ENCODE results near the gene ZNF423. TPM values are rescaled to one million over a fixed set of nuclear protein-coding genes. Genes with fewer than 3 reads are reported as not detected.

The ZNF423 gene
- polyA plus RNA-seq, 1 experiment = 0.11 TPM

DNA sequence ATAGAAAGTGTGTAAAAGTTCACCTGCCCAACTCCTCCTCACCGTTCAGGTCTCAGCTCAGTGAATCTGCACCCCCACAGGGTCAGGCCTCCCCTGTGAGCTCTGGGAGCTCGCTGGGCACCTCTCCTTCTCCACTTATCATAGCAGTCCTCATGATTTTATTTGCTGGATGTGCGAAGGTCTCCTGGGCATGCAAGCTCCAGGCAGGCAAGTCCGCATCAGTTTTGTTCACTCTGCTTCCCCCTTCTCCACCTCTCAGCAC, 112.8 kb downstream of the ZNF423 start:
- peaks cover 3% of the 10 kb centered on the region for H3K27me3 ChIP-seq (ENCODE audit: control insufficient read depth, insufficient read depth, low read length)
- H3K27ac ChIP-seq (ENCODE audit: low read depth, low read length) = no peak overlapping the region
- H3K9me3 ChIP-seq (ENCODE audit: control insufficient read depth, insufficient read depth, low read length) = no peaks in the 10 kb centered on the region
- TF ChIP-seq, protein P1, sequence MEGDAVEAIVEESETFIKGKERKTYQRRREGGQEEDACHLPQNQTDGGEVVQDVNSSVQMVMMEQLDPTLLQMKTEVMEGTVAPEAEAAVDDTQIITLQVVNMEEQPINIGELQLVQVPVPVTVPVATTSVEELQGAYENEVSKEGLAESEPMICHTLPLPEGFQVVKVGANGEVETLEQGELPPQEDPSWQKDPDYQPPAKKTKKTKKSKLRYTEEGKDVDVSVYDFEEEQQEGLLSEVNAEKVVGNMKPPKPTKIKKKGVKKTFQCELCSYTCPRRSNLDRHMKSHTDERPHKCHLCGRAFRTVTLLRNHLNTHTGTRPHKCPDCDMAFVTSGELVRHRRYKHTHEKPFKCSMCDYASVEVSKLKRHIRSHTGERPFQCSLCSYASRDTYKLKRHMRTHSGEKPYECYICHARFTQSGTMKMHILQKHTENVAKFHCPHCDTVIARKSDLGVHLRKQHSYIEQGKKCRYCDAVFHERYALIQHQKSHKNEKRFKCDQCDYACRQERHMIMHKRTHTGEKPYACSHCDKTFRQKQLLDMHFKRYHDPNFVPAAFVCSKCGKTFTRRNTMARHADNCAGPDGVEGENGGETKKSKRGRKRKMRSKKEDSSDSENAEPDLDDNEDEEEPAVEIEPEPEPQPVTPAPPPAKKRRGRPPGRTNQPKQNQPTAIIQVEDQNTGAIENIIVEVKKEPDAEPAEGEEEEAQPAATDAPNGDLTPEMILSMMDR (IDR thresholded peaks at IDR 0.05; ENCODE audit: low read depth, low read length) = no peak
- DNase-seq (ENCODE audit: low read depth, low spot score) = no peak
- ChIA-PET CTCF (no interaction called here), POLR2A (no interaction called here)
- no peak overlapping the region for H3K4me3 ChIP-seq (ENCODE audit: low read depth, low read length)

DNA sequence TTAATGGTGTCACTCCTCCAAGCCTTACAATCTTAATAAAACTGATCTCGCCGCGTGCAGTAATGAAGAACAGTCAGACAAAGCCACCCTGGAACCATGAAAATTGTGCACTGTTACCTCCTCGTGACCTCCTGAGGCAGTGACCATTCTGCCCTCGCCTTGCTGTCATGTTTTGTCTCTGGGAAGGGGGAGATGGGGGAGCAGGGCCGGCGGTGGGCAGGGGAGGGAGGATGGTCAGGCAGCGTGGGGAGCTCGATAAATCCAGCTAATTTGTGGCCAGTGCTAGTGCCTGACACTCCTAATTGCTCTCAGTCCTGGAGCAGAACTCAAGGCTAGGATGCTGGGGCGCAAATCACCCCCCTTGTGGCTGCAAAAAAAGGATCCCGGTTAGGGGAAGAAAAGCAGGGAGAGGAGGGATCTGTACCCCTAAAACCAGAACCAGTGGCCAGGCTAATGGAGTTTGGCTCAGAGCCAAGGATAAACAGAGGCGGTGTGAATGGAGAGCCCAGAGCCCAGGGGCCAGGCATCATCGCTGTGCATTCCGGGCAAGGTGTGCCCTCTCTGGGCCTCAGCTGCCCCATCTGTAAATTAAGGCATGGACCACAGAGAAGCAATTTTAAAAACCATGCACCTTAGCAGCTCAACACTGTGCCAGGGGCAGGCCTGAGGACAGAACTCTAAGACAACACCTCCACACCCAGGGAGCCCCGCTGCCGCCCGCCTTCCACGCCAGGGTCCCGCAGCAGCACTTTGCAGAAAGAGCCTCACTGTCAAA, 113.3 kb downstream of the ZNF423 start:
- Histone ChIP-seq H3K27me3 (ENCODE audit: control insufficient read depth, insufficient read depth, low read length) (peaks cover 3% of the 10 kb centered on the region), H3K9me3 (ENCODE audit: control insufficient read depth, insufficient read depth, low read length) (no peaks in the 10 kb centered on the region), H3K27ac (ENCODE audit: low read depth, low read length) (no peak overlapping the region), H3K4me3 (ENCODE audit: low read depth, low read length) (no peak overlapping the region)
- POLR2A ChIA-PET = no interaction called here
- DNase-seq (ENCODE audit: low read depth, low spot score) = no peak
- CTCF ChIA-PET = no interaction called here
- TF ChIP-seq, protein P1 (IDR thresholded peaks at IDR 0.05; ENCODE audit: low read depth, low read length) = no peak

DNA sequence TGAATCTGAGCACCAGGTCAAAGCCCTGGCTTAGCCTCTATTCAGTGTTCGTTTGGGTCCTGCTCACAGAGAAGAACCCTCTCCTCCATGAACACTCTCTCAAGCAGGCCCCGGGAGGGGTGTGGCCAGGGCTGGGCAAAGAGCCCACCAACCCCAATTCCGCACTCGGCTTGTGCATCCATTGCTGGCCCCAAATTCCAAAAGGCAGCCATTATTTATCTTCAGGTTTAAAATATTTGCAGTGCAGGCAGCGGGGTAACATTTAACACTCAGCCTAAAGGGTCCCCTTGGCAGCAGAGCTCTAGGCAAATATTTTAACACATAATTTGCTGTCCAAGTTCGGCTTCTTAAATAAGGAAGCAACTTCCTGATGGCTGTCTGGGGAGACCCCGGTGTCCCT, 115.7 kb downstream of the ZNF423 start:
- CTCF ChIA-PET = no interaction called here
- H3K27ac ChIP-seq (ENCODE audit: low read depth, low read length) = no peak overlapping the region
- H3K4me3 ChIP-seq (ENCODE audit: low read depth, low read length) = no peak overlapping the region
- no peak for DNase-seq (ENCODE audit: low read depth, low spot score)
- POLR2A ChIA-PET = no interaction called here
- TF ChIP-seq, protein P1 (IDR thresholded peaks at IDR 0.05; ENCODE audit: low read depth, low read length) = no peak
- H3K27me3 ChIP-seq (ENCODE audit: control insufficient read depth, insufficient read depth, low read length) = peaks cover 3% of the 10 kb centered on the region
- H3K9me3 ChIP-seq (ENCODE audit: control insufficient read depth, insufficient read depth, low read length) = no peaks in the 10 kb centered on the region

DNA sequence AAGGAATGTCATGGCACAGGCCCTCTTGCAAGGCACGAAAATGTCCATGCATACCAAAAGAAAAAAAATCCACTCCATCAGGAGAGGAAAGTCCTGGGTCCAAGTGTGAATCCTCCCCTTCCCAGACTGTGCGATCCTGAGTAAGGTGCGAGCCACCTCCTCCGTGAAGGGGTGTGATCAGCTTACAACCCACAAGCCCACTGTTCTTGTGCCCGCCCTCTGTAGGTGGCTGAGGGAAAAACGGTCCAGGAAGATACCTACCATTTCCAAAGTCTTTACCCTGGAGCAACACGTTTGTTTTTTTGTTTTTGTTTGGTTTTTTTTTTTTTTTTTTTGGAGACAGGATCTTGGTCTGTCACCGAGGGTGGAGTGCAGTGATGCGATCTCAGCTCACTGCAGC, 116.5 kb downstream of the ZNF423 start:
- H3K27me3 ChIP-seq (ENCODE audit: control insufficient read depth, insufficient read depth, low read length) = peaks cover 3% of the 10 kb centered on the region
- H3K9me3 ChIP-seq (ENCODE audit: control insufficient read depth, insufficient read depth, low read length) = no peaks in the 10 kb centered on the region
- no peak overlapping the region for H3K4me3 ChIP-seq (ENCODE audit: low read depth, low read length)
- POLR2A ChIA-PET = no interaction called here
- TF ChIP-seq, protein P1 (IDR thresholded peaks at IDR 0.05; ENCODE audit: low read depth, low read length) = no peak
- H3K27ac ChIP-seq (ENCODE audit: low read depth, low read length) = no peak overlapping the region
- CTCF ChIA-PET = interaction anchor here (0.7 kb wide), 1 partner anchor 196 kb away, joined by 3 read pairs; no protein-coding TSS in a partner anchor
- DNase-seq (ENCODE audit: low read depth, low spot score) = no peak

DNA sequence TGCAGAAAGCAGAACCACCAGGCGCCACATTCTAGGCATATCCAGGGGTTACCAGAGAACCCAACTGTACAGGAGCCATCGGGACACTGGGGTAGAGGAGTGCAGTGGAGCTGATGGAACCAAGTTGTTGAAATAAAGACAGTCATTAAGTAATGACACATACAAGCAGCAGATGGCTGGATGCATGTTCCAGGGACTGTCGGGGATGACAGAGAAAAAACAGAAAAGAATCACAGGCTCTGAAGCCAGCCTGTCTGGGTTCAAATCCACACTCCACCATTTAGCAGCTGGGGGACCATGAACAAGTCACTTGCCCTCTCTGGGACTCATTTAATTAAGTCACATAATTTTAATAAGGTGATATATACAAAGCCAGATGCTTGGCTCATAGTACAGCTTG, 117.1 kb downstream of the ZNF423 start:
- TF ChIP-seq, protein P1 (IDR thresholded peaks at IDR 0.05; ENCODE audit: low read depth, low read length) = no peak
- no peak for DNase-seq (ENCODE audit: low read depth, low spot score)
- Histone ChIP-seq H3K9me3 (ENCODE audit: control insufficient read depth, insufficient read depth, low read length) (no peaks in the 10 kb centered on the region), H3K27me3 (ENCODE audit: control insufficient read depth, insufficient read depth, low read length) (peaks cover 2% of the 10 kb centered on the region), H3K4me3 (ENCODE audit: low read depth, low read length) (no peak overlapping the region), H3K27ac (ENCODE audit: low read depth, low read length) (no peak overlapping the region)
- CTCF ChIA-PET = interaction anchor here (0.7 kb wide), 1 partner anchor 196 kb away, joined by 3 read pairs; no protein-coding TSS in a partner anchor
- POLR2A ChIA-PET = no interaction called here
